Spleen (tissue), 7 donors: ENCODE results near the gene DYSF.

Experiments used
- POLR2A ChIP-seq, 3 donors: fragments of 450-650 bp; IDR thresholded peaks; one replicate each; pipeline ENCODE4 v1.5.1; 2017; ENCODE audit warnings: antibody characterized with exemption in 3 of 3, mild to moderate bottlenecking in 1 of 3
- POLR2AphosphoS5 ChIP-seq, 3 donors: sonication (generic); formaldehyde crosslinking; IDR thresholded peaks; one replicate each; pipeline ENCODE4 v1.5.1; 2017; ENCODE audit warnings: antibody characterized with exemption in 3 of 3
- TF ChIP-seq, protein P1 (sequence below), 11 experiments: fragments of 200-600 bp in 7 of 11; fragments of 450-650 bp in 4 of 11; sonication (generic) in 4 of 11; IDR thresholded peaks in 8 of 11; conservative IDR thresholded peaks in 3 of 11; 1 replicate in 7 of 11; 2 replicates in 4 of 11; pipeline versions ENCODE4 v1.4.0 to v1.8.0; 2016 to 2021; ENCODE audit warnings: antibody characterized with exemption in 11 of 11, inconsistent platforms in 4 of 11, mild to moderate bottlenecking in 1 of 11
- donor health status: DM: no; HTN: no; CAD: no; lungs with moderate emphysema.
- donor health status: DM: no; HTN: no; CAD: no.
- donor health status: DM: no; HTN: no; CAD: no.

GRCh38 chr2:71462056-71462605, 8.8 kb downstream of the DYSF start:
- no peak for TF ChIP-seq POLR2A (IDR thresholded peaks at IDR 0.05)
- TF ChIP-seq, protein P1, sequence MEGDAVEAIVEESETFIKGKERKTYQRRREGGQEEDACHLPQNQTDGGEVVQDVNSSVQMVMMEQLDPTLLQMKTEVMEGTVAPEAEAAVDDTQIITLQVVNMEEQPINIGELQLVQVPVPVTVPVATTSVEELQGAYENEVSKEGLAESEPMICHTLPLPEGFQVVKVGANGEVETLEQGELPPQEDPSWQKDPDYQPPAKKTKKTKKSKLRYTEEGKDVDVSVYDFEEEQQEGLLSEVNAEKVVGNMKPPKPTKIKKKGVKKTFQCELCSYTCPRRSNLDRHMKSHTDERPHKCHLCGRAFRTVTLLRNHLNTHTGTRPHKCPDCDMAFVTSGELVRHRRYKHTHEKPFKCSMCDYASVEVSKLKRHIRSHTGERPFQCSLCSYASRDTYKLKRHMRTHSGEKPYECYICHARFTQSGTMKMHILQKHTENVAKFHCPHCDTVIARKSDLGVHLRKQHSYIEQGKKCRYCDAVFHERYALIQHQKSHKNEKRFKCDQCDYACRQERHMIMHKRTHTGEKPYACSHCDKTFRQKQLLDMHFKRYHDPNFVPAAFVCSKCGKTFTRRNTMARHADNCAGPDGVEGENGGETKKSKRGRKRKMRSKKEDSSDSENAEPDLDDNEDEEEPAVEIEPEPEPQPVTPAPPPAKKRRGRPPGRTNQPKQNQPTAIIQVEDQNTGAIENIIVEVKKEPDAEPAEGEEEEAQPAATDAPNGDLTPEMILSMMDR (IDR thresholded peaks at IDR 0.05 in 8 of 11, conservative IDR thresholded peaks at IDR 0.05 in 3 of 11), result no peak
- TF ChIP-seq POLR2AphosphoS5 (IDR thresholded peaks at IDR 0.05), result peak in 1 of 3 donors; percentile 40
